Measurements from ENCODE around the gene MYMX. TPM values are rescaled to one million over a fixed set of nuclear protein-coding genes. Genes with fewer than 3 reads are reported as not detected.
"Not testable (repeated sequence)": the region's sequence is repeated elsewhere in the genome, so short reads cannot be mapped to it uniquely, and the experiment has no call there.

The MYMX gene
- total RNA-seq, 2 experiments from 2014 or later: not detected

GRCh38 chr6:44226368-44227147 lies 9.8 kb downstream of the MYMX start:
- CTCF ChIA-PET: interaction anchor here (0.9 to 5.0 kb wide), 4 partner anchors 7 to 39 kb away, joined by 3 to 21 read pairs (median 12); partner anchors contain the start of gene NFKBIE
- POLR2A ChIA-PET: interaction anchor here (0.9 kb wide), 1 partner anchor 132 kb away, joined by 3 read pairs; no protein-coding TSS in a partner anchor

- POLR2A ChIA-PET: interaction anchor here (0.8 kb wide), 1 partner anchor 20 kb away, joined by 3 read pairs; the partner anchor contains the start of gene HSP90AB1
- CTCF ChIA-PET: interaction anchor here (0.9 to 2.1 kb wide), 4 partner anchors 11 to 60 kb away, joined by 3 to 8 read pairs (median 5); partner anchors contain the start of genes HSP90AB1 and NFKBIE
Measured at GRCh38 chr6:44227148-44227793, 10.5 kb downstream of the MYMX start.

- ChIA-PET POLR2A (interaction anchor here (0.8 kb wide), 1 partner anchor 19 kb away, joined by 3 read pairs; the partner anchor contains the start of gene HSP90AB1), CTCF (interaction anchor here (0.9 to 2.1 kb wide), 3 partner anchors 10 to 61 kb away, joined by 5 to 8 read pairs (median 5); partner anchors contain the start of gene HSP90AB1)
Measured at GRCh38 chr6:44228031-44228430, 11.3 kb downstream of the MYMX start.

GRCh38 chr6:44228433-44228832 lies 11.7 kb downstream of the MYMX start:
- POLR2A ChIA-PET: interaction anchor here (0.8 kb wide), 1 partner anchor 18 kb away, joined by 3 read pairs; the partner anchor contains the start of gene HSP90AB1
- CTCF ChIA-PET: interaction anchor here (1.7 to 2.1 kb wide), 2 partner anchors 9 to 19 kb away, joined by 5 to 8 read pairs; partner anchors contain the start of gene HSP90AB1

GRCh38 chr6:44228836-44229235 lies 12.1 kb downstream of the MYMX start:
- ChIA-PET CTCF (interaction anchor here (1.7 to 2.1 kb wide), 2 partner anchors 9 to 18 kb away, joined by 5 to 8 read pairs; partner anchors contain the start of gene HSP90AB1), POLR2A (no interaction called here)

- ChIA-PET POLR2A (no interaction called here), CTCF (no interaction called here)
Measured at GRCh38 chr6:44229376-44230033, 12.8 kb downstream of the MYMX start.

GRCh38 chr6:44230034-44230675 lies 13.4 kb downstream of the MYMX start:
- ChIA-PET POLR2A (interaction anchor here (0.6 kb wide), 1 partner anchor 129 kb away, joined by 4 read pairs; no protein-coding TSS in a partner anchor), CTCF (no interaction called here)

GRCh38 chr6:44231426-44231825 lies 14.7 kb downstream of the MYMX start:
- CTCF ChIA-PET, POLR2A ChIA-PET: not testable (repeated sequence)

GRCh38 chr6:44232676-44233566 lies 16.2 kb downstream of the MYMX start:
- POLR2A ChIA-PET: no interaction called here
- CTCF ChIA-PET: interaction anchor here (1.9 to 3.4 kb wide), 4 partner anchors 8 to 60 kb away, joined by 4 to 18 read pairs (median 12); no protein-coding TSS in a partner anchor

- POLR2A ChIA-PET: no interaction called here
Measured at GRCh38 chr6:44233567-44234100, 16.9 kb downstream of the MYMX start.

GRCh38 chr6:44234101-44235025 lies 17.6 kb downstream of the MYMX start:
- ChIA-PET CTCF (interaction anchor here (0.6 to 3.4 kb wide), 12 partner anchors 9 to 137 kb away, joined by 3 to 18 read pairs (median 4); partner anchors contain the start of genes HSP90AB1 and SLC29A1), POLR2A (interaction anchor here (0.6 to 3.5 kb wide), 2 partner anchors 10 to 11 kb away, joined by 3 to 10 read pairs; no protein-coding TSS in a partner anchor)

More at GRCh38 chr6:44233567-44234100, 16.9 kb downstream of the MYMX start:
- CTCF ChIA-PET: interaction anchor here (0.6 to 3.4 kb wide), 6 partner anchors 9 to 77 kb away, joined by 3 to 18 read pairs (median 6); no protein-coding TSS in a partner anchor

GRCh38 chr6:44235269-44235668 lies 18.5 kb downstream of the MYMX start:
- ChIA-PET CTCF (interaction anchor here (1.0 to 3.4 kb wide), 8 partner anchors 10 to 138 kb away, joined by 3 to 18 read pairs (median 6); partner anchors contain the start of genes HSP90AB1 and SLC29A1), POLR2A (interaction anchor here (0.6 to 3.5 kb wide), 2 partner anchors 10 to 11 kb away, joined by 3 to 10 read pairs; no protein-coding TSS in a partner anchor)

GRCh38 chr6:44235891-44236516 lies 19.3 kb downstream of the MYMX start:
- ChIA-PET CTCF (interaction anchor here (0.7 to 3.4 kb wide), 5 partner anchors 12 to 710 kb away, joined by 3 to 21 read pairs (median 4); partner anchors contain the start of gene SLC29A1), POLR2A (interaction anchor here (1.3 to 3.5 kb wide), 2 partner anchors 9 to 12 kb away, joined by 5 to 10 read pairs; no protein-coding TSS in a partner anchor)

GRCh38 chr6:44237021-44237812 lies 20.5 kb downstream of the MYMX start:
- CTCF ChIA-PET: interaction anchor here (0.7 to 3.0 kb wide), 8 partner anchors 8 to 711 kb away, joined by 3 to 21 read pairs (median 4); partner anchors contain the start of genes HSP90AB1 and SLC29A1
- POLR2A ChIA-PET: interaction anchor here (1.0 to 3.5 kb wide), 3 partner anchors 10 to 17 kb away, joined by 4 to 27 read pairs (median 10); partner anchors contain the start of gene HSP90AB1
